Glutamatergic neuron (in vitro differentiated cells): ENCODE measurements around the gene EIF5A. TPM values are rescaled to one million over a fixed set of nuclear protein-coding genes. Genes with fewer than 3 reads are reported as not detected.

ENCODE experiments used
- DNase-seq: peaks from one replicate; pipeline ENCODE4 v3.0.0; 2022
- H3K27ac Mint-ChIP-seq: one replicate; pipeline ENCODE4 v1.8.0; 2020; ENCODE audit warnings: mild to moderate bottlenecking, mixed read lengths, inconsistent platforms; ENCODE audit not compliant: unreplicated experiment
- H3K27me3 Mint-ChIP-seq: one replicate; pipeline ENCODE4 v1.8.0; 2020; ENCODE audit warnings: mild to moderate bottlenecking, moderate library complexity, mixed read lengths, inconsistent platforms; ENCODE audit not compliant: unreplicated experiment
- H3K36me3 Mint-ChIP-seq: one replicate; pipeline ENCODE4 v1.8.0; 2020; ENCODE audit warnings: mild to moderate bottlenecking, mixed read lengths, inconsistent platforms; ENCODE audit not compliant: unreplicated experiment
- H3K4me1 Mint-ChIP-seq: one replicate; pipeline ENCODE4 v1.8.0; 2020; ENCODE audit warnings: mild to moderate bottlenecking, low read depth, mixed read lengths, inconsistent platforms; ENCODE audit not compliant: unreplicated experiment
- H3K4me3 Mint-ChIP-seq: one replicate; pipeline ENCODE4 v1.8.0; 2020; ENCODE audit warnings: mild to moderate bottlenecking, mixed read lengths, inconsistent platforms; ENCODE audit not compliant: unreplicated experiment
- H3K9me3 Mint-ChIP-seq: one replicate; pipeline ENCODE4 v1.8.0; 2020; ENCODE audit warnings: mild to moderate bottlenecking, moderate library complexity, mixed read lengths, inconsistent platforms; ENCODE audit not compliant: unreplicated experiment
- CTCF ChIP-seq: fragments of 200-600 bp; sonication (generic); IDR thresholded peaks from one replicate; pipeline ENCODE4 v1.5.0; 2021; ENCODE audit not compliant: partially characterized antibody, unreplicated experiment
- long read RNA-seq: library from polyadenylated mRNA; unstranded; transcript quantifications from one replicate; pipeline ENCODE4 v2.0.0, GENCODE V29; 2020; ENCODE audit not compliant: unreplicated experiment
- total RNA-seq: library from RNA; stranded (reverse); fragmentation: NEBNext Ultra II Directional; extraction: Animal tissue kit (Norgen Biotek cat#: 25700); gene quantifications from one replicate; pipeline ENCODE4 v1.2.1, GENCODE V29; 2021; ENCODE audit not compliant: unreplicated experiment

Gene EIF5A
- 347 TPM for total RNA-seq
- long read RNA-seq, transcript EIF5A-202 (6 exons, 1,511 nt): major isoform, 229 of 276 reads
- long read RNA-seq, partial matches to known transcripts: 3 of 276 reads
- long read RNA-seq, other reads (novel, unspliced or antisense): 38 of 276 reads

GRCh38 chr17:7306911-7307685 is at the start of gene EIF5A:
Gene EIF5A (plus strand): TSS chr17:7307628. CDS start chr17:7309636, 2,008 bp downstream.
- H3K4me3 Mint-ChIP-seq: peak within 1 kb of the TSS; percentile 99
- peak within 1 kb of the TSS; percentile 99 for H3K27ac Mint-ChIP-seq
- H3K9me3 Mint-ChIP-seq: peaks cover 21% of the 10 kb centered on the region
- peaks cover 13% of the 10 kb centered on the region for H3K27me3 Mint-ChIP-seq
- peak; percentile 100 for DNase-seq
- peaks cover 10% of the 10 kb centered on the region for H3K36me3 Mint-ChIP-seq
- no peak for TF ChIP-seq CTCF
- H3K4me1 Mint-ChIP-seq: peaks cover 11% of the 10 kb centered on the region

- no peak for TF ChIP-seq CTCF
- Mint-ChIP-seq H3K27ac (no peak overlapping the region), H3K36me3 (peaks cover 2% of the 10 kb centered on the region), H3K27me3 (peaks cover 18% of the 10 kb centered on the region), H3K9me3 (peaks cover 2% of the 10 kb centered on the region), H3K4me3 (no peak overlapping the region), H3K4me1 (peaks cover 3% of the 10 kb centered on the region)
- no peak for DNase-seq
Measured at GRCh38 chr17:7258731-7259554, 48.5 kb upstream of the EIF5A start.

GRCh38 chr17:7259555-7259889 is 47.9 kb upstream of the EIF5A start:
- peaks cover 19% of the 10 kb centered on the region for H3K27me3 Mint-ChIP-seq

GRCh38 chr17:7260151-7260550 is 47.3 kb upstream of the EIF5A start:
- peaks cover 5% of the 10 kb centered on the region for H3K4me1 Mint-ChIP-seq
- H3K9me3 Mint-ChIP-seq: peaks cover 2% of the 10 kb centered on the region
- no peak overlapping the region for H3K4me3 Mint-ChIP-seq
- DNase-seq: no peak
- no peak for TF ChIP-seq CTCF
- H3K27me3 Mint-ChIP-seq: peaks cover 17% of the 10 kb centered on the region
- no peak overlapping the region for H3K27ac Mint-ChIP-seq
- peaks cover 4% of the 10 kb centered on the region for H3K36me3 Mint-ChIP-seq

More at GRCh38 chr17:7259555-7259889, 47.9 kb upstream of the EIF5A start:
- Mint-ChIP-seq H3K4me3 (no peak overlapping the region), H3K4me1 (peaks cover 5% of the 10 kb centered on the region), H3K36me3 (peaks cover 4% of the 10 kb centered on the region), H3K27ac (no peak overlapping the region), H3K9me3 (peaks cover 2% of the 10 kb centered on the region)
- no peak for TF ChIP-seq CTCF
- DNase-seq: no peak
